ENCODE results near the gene DNAJC1. TPM values are rescaled to one million over a fixed set of nuclear protein-coding genes. Genes with fewer than 3 reads are reported as not detected.
A peak's percentile ranks its signal among the peaks of the same experiment; 100 is the strongest.

The DNAJC1 gene
- total RNA-seq, 1 experiment from 2014 or later: 57.8 TPM

DNA sequence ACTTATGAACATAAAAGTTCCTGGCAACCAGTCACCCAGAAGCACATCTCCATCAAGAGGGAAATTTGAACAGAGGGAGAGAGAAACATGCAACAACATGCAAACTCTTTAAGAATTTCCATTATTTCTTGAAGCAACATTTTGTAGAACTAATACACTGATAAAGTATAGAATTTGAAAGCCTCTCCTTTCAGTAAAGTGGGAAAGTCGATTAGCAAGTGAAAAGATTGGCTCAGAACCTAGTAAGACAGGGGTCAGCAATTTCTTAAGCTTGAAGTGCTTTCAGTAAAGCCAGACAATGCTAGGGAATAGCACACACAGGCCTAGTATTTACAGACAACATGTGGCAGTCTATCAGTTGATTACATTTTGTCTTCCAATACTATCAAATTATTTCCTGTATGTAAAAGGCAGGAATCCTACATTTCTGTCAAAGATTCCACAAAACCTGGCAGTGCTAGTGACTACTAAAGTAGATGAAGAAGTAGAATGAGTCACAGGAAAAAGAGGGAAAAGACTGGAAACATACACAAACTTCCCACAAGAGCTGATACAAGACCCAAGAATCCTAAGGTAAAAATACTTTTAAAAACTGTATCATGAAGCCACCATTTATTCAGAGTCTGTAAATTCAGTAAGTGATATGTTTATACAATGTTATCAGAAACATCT is 25.2 kb downstream of the DNAJC1 start:
- no peaks in the 10 kb centered on the region for H3K36me3 Mint-ChIP-seq (ENCODE audit: insufficient read depth, unreplicated experiment)
- ChIA-PET CTCF (no interaction called here), POLR2A (interaction anchor here (0.7 to 1.4 kb wide), 7 partner anchors 10 to 1367 kb away, joined by 3 to 6 read pairs (median 4); partner anchors contain the start of gene DNAJC1)
- TF ChIP-seq, protein P1, sequence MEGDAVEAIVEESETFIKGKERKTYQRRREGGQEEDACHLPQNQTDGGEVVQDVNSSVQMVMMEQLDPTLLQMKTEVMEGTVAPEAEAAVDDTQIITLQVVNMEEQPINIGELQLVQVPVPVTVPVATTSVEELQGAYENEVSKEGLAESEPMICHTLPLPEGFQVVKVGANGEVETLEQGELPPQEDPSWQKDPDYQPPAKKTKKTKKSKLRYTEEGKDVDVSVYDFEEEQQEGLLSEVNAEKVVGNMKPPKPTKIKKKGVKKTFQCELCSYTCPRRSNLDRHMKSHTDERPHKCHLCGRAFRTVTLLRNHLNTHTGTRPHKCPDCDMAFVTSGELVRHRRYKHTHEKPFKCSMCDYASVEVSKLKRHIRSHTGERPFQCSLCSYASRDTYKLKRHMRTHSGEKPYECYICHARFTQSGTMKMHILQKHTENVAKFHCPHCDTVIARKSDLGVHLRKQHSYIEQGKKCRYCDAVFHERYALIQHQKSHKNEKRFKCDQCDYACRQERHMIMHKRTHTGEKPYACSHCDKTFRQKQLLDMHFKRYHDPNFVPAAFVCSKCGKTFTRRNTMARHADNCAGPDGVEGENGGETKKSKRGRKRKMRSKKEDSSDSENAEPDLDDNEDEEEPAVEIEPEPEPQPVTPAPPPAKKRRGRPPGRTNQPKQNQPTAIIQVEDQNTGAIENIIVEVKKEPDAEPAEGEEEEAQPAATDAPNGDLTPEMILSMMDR (IDR thresholded peaks at IDR 0.05; ENCODE audit: unreplicated experiment): no peak
- BruUV-seq (replicated peaks): no TSS peak
- H3K27ac Mint-ChIP-seq (ENCODE audit: low read depth, unreplicated experiment): peak overlapping the region; percentile 14
- H3K4me3 Mint-ChIP-seq (ENCODE audit: unreplicated experiment): no peak overlapping the region
- peaks cover 7% of the 10 kb centered on the region for H3K4me1 Mint-ChIP-seq (ENCODE audit: insufficient read depth, unreplicated experiment)
- intact Hi-C loops (cut with micrococcal nuclease): no loop called here
- no peaks in the 10 kb centered on the region for H3K9me3 Mint-ChIP-seq (ENCODE audit: unreplicated experiment)
- DNase-seq (ENCODE audit: unreplicated experiment): peak; percentile 29
- no peaks in the 10 kb centered on the region for H3K27me3 Mint-ChIP-seq (ENCODE audit: insufficient read depth, unreplicated experiment)

DNA sequence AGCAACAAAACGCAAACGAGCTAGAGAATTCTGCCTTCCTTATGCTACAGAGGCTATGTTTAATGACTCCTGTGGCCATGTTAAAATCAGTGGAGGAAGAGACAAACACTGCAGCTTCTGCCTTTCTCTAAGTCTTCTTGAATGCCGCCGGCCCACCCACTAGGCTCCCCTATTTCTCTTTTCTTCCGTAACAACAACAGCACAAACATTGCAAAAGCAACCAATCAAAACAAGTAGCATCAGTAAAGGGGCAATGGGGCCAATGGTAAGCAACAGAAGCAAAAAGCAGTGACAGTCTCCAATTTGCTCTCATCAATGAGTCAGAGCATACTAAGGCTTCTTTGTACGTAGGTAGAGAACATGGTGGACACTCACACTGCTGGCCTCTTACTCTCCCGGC is 26.8 kb downstream of the DNAJC1 start:
- ChIA-PET POLR2A (no interaction called here), CTCF (no interaction called here)
- peaks cover 7% of the 10 kb centered on the region for H3K4me1 Mint-ChIP-seq (ENCODE audit: insufficient read depth, unreplicated experiment)
- H3K36me3 Mint-ChIP-seq (ENCODE audit: insufficient read depth, unreplicated experiment): no peaks in the 10 kb centered on the region
- H3K27ac Mint-ChIP-seq (ENCODE audit: low read depth, unreplicated experiment): no peak overlapping the region
- no peaks in the 10 kb centered on the region for H3K9me3 Mint-ChIP-seq (ENCODE audit: unreplicated experiment)
- BruUV-seq (replicated peaks): no TSS peak
- no peak for DNase-seq (ENCODE audit: unreplicated experiment)
- no peaks in the 10 kb centered on the region for H3K27me3 Mint-ChIP-seq (ENCODE audit: insufficient read depth, unreplicated experiment)
- H3K4me3 Mint-ChIP-seq (ENCODE audit: unreplicated experiment): no peak overlapping the region
- TF ChIP-seq, protein P1 (IDR thresholded peaks at IDR 0.05; ENCODE audit: unreplicated experiment): no peak
- intact Hi-C loops (cut with micrococcal nuclease): no loop called here

DNA sequence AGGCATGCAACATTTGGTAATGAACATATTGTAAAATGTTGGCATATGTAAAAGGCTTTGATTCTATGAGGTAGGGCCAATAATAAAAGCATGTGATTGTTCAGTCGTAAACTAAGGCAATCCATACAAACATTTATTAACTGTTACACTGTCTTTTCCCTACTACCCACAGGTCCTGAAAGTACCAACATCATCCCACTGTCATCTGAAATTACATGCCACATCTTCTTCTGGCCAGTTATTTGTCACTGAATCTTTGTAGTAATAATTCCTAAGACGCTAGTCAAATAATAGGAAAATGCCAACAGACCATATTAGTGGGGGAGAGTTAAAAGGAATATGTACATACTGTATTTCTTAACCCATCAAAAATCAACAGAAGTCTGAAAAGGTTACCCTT is 27.2 kb downstream of the DNAJC1 start:
- TF ChIP-seq, protein P1 (IDR thresholded peaks at IDR 0.05; ENCODE audit: unreplicated experiment): no peak
- DNase-seq (ENCODE audit: unreplicated experiment): no peak
- intact Hi-C loops (cut with micrococcal nuclease): no loop called here
- Mint-ChIP-seq H3K9me3 (ENCODE audit: unreplicated experiment) (no peaks in the 10 kb centered on the region), H3K27me3 (ENCODE audit: insufficient read depth, unreplicated experiment) (no peaks in the 10 kb centered on the region), H3K4me3 (ENCODE audit: unreplicated experiment) (no peak overlapping the region), H3K4me1 (ENCODE audit: insufficient read depth, unreplicated experiment) (peaks cover 7% of the 10 kb centered on the region), H3K27ac (ENCODE audit: low read depth, unreplicated experiment) (no peak overlapping the region), H3K36me3 (ENCODE audit: insufficient read depth, unreplicated experiment) (no peaks in the 10 kb centered on the region)
- POLR2A ChIA-PET: interaction anchor here (0.5 kb wide), 1 partner anchor 346 kb away, joined by 3 read pairs; no protein-coding TSS in a partner anchor
- CTCF ChIA-PET: no interaction called here
- no TSS peak for BruUV-seq (replicated peaks)

DNA sequence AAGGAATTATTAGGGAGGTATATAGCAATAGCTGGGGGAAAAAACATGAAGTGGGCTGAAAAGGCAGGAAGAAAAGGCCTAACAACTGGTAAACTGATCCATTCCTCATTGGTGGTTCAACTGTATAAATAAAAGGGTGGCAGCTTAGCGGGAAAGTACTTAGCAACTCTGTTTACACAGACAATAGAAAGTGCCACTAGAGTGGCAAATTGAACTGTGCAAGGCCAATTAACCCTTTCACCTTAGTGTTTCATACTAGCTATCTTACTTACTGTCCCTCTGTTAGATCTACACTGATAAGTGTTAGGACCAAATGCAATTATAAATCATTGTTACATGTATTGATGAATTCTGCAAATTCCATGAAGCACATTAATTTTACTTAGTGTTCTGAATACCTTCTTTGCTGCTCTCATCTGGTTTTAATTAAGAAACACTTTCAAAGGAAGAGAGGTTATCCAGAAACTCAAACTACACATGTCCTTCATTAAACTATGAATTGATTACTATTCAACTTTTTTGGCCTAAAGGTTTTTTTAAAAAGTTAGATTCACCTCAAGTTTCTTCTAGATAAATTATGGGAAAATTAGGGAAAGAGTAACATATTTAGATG is 28.0 kb downstream of the DNAJC1 start:
- intact Hi-C loops (cut with micrococcal nuclease): no loop called here
- no peak overlapping the region for H3K27ac Mint-ChIP-seq (ENCODE audit: low read depth, unreplicated experiment)

More for the DNA sequence above, 28.0 kb downstream of the DNAJC1 start:
- no peak for DNase-seq (ENCODE audit: unreplicated experiment)
- BruUV-seq (replicated peaks): no TSS peak
- TF ChIP-seq, protein P1 (IDR thresholded peaks at IDR 0.05; ENCODE audit: unreplicated experiment): no peak
- no peaks in the 10 kb centered on the region for H3K27me3 Mint-ChIP-seq (ENCODE audit: insufficient read depth, unreplicated experiment)
- no peaks in the 10 kb centered on the region for H3K9me3 Mint-ChIP-seq (ENCODE audit: unreplicated experiment)
- no peak overlapping the region for H3K4me3 Mint-ChIP-seq (ENCODE audit: unreplicated experiment)
- H3K4me1 Mint-ChIP-seq (ENCODE audit: insufficient read depth, unreplicated experiment): peaks cover 7% of the 10 kb centered on the region
- no peaks in the 10 kb centered on the region for H3K36me3 Mint-ChIP-seq (ENCODE audit: insufficient read depth, unreplicated experiment)
- ChIA-PET POLR2A (interaction anchor here (0.7 kb wide), 3 partner anchors 1034 to 1314 kb away, joined by 3 to 4 read pairs (median 4); no protein-coding TSS in a partner anchor), CTCF (interaction anchor here (0.6 to 0.7 kb wide), 2 partner anchors 417 to 1297 kb away, joined by 4 read pairs; no protein-coding TSS in a partner anchor)

Data from MCF 10A (cell line).